Lower leg skin (tissue), 3 donors: ENCODE data around the gene BMP8B.

Experiments
- CTCF ChIP-seq, 3 donors: fragments of 450-650 bp; IDR thresholded peaks; one replicate each; pipeline ENCODE4 v1.5.1; 2016; ENCODE audit warnings: antibody characterized with exemption in 3 of 3, mild to moderate bottlenecking in 3 of 3, moderate library complexity in 2 of 3
- POLR2A ChIP-seq, 2 donors: fragments of 450-650 bp; IDR thresholded peaks; one replicate each; pipeline ENCODE4 v1.6.1; 2016 to 2017; ENCODE audit warnings: antibody characterized with exemption in 2 of 2, mild to moderate bottlenecking in 1 of 2, moderate library complexity in 1 of 2

DNA sequence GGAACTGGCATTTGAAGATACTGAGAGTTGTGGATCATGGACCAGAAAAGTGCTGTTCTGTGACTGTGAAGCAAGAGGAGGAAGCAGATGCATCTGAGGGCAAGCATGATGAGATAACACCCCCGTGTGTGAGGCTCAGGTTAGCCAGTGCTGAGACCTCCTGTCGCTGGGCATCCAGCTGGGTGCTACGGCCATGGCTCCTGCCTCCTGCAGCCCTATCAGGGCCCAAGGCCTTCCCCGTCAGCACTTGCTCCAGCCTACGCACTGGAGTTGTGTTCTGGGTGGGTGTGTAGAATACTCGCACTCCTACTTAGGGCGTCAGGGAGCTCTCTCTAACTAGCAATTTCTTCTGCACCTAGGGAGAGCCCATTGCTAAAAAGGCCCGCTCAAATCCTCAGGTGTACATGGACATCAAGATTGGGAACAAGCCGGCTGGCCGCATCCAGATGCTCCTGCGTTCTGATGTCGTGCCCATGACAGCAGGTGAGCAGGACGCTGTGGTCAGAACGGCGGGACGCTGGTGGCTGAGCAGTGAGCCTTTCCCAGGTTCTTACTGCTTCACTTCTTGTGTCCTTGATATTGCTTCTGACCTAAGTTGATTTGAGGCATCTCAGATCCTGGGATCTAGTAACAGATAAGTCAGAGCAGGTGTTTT is 43.5 kb downstream of the BMP8B start:
- TF ChIP-seq POLR2A (IDR thresholded peaks at IDR 0.05): no peak
- no peak for TF ChIP-seq CTCF (IDR thresholded peaks at IDR 0.05)
